ENCODE measurements around the gene CHADL.

CHADL gene

DNA sequence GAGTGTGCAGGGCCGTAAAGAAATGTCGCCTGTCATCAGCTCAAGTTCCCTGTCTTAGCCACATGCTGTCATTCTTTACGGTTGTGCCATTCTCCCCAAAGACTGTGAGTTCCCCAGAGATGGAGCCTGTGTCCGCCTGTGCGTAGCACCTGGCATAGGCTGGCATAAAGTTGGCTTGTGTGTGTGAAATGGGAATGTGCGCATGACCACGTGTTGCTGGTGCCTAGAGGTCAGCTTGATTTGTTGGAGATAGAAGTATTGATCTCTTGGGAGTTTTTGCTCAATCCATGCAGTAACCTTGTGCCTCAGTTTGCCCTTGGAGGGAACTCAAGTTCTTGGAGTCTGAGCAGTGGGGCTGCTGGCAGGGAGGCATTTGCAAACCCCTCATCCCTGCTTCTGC is 9.4 kb downstream of the CHADL start:
- in situ Hi-C loops (cut with MboI; ENCODE audit: low sequenced_read_pairs): no loop called here

DNA sequence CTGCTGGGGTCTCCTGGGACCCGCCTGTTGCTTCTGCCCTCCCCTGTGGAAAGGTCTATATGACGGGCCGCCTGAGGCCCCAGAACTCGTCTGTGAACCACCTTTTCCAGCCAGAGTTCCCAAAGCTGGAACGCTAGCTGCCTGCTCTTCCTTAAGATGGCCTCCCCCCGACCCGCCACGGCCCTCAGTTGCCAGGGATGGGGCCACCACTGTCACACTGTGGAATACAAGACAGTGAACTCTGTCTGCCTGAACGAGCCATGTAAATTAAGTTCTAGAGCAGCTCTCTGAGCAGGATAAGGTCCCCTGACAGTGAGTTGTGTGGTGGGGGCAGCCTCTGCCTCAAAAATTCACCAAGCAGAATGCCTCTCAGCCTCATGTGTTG is 10.3 kb downstream of the CHADL start:
- in situ Hi-C loops (cut with MboI; ENCODE audit: low sequenced_read_pairs): no loop called here

DNA sequence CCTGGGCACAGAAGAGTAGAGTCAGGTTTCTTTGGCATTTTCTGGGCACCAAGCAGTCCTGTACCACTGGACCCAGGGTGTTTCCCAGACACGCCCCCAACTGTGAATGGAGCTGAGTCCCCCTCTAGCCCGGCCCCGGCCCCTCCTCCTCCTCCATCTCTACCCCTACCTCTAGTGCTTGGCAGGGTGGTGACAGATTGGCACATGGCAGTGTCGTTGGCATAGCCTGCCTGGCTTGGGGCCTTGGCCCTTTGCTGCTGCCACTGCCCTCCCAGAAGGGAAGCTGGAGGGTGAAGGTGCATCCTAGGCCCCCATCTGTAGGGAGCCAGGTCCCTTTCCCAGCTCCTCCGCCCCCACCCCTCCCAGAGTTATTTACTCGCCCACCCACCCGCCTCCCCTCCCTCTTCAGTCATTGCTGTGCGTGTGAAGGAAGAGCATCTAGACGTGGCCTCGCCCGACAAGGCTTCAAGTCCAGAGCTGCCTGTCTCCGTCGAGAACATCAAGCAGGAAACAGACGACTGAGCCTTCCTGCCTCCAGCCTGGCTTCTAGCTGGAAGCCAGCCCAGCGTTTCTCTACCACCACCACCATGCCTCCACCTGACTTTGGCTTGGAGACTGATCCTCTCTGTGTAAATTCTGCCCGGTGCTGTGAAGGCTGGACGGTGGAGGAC is 10.9 kb downstream of the CHADL start:
- in situ Hi-C loops (cut with MboI; ENCODE audit: low sequenced_read_pairs): no loop called here

DNA sequence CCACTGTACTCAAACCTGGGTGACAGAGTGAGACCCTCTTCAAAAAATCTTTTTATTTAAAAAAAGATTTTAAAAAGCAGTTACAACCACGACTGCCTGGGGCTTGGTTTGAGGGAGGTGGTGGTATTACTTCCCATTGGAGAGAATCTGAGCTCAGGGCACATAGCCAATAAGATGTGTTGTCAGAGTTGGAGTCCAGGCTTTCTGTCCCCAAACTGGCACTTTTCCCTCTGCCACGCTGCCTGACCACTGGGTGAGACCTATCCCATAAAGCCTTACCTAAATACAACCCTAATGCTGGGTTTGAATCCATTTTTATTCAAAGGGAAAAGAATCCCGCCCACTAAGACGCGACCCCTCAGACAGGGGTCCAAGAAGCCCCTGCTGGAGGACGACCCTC is 11.5 kb downstream of the CHADL start:
- in situ Hi-C loops (cut with MboI; ENCODE audit: low sequenced_read_pairs): no loop called here

DNA sequence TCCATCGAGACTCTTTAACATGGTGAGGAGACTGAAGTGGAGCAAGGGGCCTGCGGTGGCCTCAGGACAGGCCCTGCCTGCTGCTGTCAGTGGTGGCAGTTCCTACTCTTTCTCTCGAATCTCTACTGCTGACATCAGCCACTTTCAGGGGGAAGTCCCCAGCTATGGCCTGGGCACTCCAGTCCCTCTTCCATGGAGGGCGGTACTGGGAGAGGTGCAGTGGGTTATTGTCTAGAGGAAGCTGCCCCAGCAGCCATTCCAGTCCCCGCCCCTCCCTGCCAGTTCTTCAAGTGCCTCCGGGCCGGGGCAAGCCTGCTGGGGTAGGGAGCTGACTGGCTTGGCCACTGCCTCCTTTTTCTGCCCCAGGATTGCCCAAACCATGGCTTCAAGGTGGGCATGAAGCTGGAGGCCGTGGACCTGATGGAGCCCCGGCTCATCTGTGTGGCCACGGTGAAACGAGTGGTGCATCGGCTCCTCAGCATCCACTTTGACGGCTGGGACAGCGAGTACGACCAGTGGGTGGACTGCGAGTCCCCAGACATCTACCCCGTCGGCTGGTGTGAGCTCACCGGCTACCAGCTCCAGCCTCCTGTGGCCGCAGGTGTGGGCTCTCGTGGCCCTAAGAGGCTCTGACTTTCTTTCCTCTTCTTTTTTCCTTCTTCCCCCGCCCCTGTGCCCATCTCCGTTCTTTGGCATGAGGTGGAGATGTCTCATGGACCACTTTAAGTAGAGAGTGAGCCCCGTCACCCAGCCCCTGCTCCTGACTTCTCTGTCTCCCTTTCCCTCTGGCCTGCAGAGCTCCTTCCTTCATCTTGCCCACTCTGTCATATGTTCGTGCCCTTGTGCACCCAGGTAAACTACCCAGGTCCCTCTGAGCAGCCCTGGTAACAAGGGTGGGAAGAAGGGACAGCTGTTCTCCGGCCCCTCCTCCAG is 13.7 kb downstream of the CHADL start:
- in situ Hi-C loops (cut with MboI; ENCODE audit: low sequenced_read_pairs): no loop called here

DNA sequence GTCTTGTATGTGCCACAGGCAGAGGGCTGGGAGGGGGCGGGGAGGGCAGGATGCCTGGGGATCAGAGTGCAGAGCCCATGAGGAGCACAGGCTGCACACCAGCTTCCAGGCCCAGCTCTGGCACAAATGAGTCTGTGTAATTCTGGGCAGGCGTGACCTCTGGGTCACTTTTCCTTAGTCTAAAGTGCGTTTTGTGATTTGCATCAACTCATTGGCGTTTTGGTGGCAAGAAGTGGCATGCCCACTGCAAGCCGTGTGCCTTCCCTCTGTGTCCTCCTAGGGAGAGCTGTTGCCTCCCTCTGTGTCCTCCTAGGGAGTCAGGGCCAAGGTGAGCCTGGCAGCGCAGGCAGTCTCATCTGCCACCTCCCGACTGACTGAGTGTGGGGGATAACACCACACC is 17.2 kb downstream of the CHADL start:
- in situ Hi-C loops (cut with MboI; ENCODE audit: low sequenced_read_pairs): no loop called here

DNA sequence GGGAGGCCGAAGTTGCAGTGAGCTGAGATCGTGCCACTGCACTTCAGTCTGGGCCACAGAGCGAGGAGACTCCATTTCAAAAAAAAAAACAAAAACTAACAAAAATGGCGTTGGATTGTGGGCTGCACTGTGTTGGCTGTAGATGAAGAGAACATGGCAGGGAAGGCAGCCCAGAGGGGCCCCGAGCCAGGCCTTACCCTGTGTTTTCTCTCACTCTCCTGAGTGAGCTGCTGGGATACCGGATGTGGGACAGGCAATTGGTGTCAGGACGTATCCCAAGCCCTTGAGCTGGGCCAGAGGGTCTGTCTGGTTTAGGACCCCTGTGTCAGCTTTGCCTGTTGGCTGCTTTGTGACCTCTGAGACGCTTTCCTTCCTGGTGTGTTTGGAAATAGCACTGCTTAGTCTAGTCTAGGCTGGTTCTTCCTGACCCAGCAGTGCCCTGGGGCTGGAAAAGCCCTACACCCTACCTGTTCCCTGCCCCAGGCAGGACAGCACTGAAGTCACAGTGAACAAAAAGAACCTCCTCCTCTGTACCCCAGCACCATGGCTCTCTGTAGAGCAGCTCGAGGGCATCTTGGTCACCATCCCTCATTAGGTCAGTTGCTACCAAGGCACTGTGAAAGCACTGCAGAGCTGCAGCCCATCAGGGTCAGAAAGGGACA is 17.8 kb downstream of the CHADL start:
- in situ Hi-C loops (cut with MboI; ENCODE audit: low sequenced_read_pairs): no loop called here

DNA sequence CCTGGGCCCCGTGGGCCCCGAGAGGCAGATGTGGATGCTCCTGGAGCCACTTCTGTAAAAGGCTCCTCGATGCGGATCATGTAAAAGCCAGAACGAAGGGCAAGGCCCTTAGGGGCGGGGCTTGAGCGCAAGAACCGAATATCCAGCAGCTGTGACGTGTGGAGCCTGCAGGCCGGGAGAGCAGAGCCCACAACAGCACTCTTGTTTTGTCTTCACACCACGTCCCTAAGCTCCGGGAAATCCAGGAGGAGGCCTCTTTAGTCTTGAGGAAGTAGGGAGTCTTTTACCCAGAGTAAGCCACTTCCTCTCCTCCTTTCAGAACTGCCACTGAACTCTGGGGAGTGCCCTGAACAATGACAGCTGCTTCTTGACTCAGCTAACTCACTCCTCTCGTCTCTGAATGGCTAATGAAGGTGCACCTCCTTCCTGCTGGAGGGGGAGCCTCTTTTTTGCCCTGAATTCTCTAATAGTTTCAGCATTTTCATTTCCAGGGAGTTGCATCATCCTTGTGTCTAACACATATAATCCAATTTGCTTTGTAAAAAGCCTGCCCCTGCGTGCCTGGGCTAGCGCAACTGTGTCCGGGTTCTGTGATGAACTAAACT is 23.1 kb downstream of the CHADL start:
- in situ Hi-C loops (cut with MboI; ENCODE audit: low sequenced_read_pairs): no loop called here

DNA sequence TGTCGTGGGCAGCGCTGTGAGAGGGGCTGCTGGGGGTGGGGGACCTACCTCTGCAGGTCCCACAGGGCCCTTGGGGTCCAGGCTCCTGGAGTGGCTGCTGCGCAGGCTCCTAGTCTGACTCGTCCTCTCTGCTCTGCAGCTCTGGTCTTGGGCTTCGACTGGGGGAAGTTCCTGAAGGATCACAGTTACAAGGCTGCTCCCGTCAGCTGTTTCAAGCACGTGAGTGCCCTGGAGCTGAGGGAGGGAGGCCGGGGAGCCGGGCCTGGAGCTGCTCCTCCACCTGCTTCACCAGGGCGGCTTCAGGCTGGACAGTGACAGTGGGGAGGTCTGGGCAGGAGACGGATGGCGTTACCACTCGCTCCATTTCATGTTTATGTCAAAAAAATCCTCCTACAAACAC is 23.7 kb downstream of the CHADL start:
- in situ Hi-C loops (cut with MboI; ENCODE audit: low sequenced_read_pairs): no loop called here

DNA sequence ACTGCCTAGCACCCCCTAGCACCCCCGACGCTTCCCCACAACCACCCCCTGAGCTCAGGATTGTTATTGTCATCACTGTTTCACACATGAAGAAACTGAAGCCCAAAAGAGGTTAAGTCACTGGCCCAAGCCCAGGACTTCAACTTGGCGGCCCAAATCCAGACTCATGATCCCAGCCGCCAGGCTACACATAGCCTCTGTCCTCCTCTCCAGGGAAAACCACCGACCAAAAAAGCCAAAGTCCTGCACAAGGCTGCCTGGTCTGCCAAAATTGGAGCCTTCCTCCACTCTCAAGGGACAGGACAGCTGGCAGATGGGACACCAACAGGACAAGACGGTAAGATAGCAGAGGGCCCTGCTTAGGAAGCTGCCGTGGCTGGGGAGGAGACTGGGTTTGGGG is 24.8 kb downstream of the CHADL start:
- in situ Hi-C loops (cut with MboI; ENCODE audit: low sequenced_read_pairs): no loop called here

DNA sequence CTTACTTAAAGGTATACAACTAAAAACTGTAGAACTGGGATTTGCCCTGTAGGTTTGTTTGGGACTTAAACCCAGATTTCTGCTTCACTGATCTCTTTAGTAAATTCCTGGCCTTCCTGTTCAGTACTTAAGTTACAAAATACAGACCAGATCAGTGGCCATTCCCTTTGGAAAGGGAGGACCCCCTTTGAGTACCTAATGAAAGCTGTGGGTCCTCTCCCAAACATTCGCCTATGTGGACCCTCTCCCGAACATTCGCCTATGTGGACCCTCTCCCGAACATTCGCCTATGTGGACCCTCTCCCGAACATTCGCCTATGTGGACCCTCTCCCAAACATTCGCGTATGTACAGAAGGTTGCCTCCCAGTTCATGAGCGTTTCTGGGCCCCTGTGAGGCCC is 25.3 kb downstream of the CHADL start:
- in situ Hi-C loops (cut with MboI; ENCODE audit: low sequenced_read_pairs): no loop called here

DNA sequence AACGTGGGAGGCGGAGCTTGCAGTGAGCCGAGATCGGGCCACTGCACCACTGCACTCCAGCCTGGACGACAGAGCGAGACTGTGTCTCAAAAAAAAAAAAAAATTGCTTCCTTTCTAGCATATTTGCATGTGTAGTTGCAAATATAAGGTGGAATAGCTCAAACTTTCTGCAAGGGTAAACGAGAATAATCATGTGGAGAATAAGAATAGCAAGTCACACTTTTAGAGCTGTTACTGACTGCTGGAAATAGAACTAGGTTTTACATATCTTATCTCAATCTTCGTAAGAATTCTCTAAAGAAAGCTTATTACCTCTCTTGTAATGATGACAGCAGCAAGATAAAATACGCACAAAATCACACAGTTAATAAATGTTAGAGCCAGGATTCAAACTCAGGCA is 34.0 kb downstream of the CHADL start:
- in situ Hi-C loops (cut with MboI; ENCODE audit: low sequenced_read_pairs): no loop called here

DNA sequence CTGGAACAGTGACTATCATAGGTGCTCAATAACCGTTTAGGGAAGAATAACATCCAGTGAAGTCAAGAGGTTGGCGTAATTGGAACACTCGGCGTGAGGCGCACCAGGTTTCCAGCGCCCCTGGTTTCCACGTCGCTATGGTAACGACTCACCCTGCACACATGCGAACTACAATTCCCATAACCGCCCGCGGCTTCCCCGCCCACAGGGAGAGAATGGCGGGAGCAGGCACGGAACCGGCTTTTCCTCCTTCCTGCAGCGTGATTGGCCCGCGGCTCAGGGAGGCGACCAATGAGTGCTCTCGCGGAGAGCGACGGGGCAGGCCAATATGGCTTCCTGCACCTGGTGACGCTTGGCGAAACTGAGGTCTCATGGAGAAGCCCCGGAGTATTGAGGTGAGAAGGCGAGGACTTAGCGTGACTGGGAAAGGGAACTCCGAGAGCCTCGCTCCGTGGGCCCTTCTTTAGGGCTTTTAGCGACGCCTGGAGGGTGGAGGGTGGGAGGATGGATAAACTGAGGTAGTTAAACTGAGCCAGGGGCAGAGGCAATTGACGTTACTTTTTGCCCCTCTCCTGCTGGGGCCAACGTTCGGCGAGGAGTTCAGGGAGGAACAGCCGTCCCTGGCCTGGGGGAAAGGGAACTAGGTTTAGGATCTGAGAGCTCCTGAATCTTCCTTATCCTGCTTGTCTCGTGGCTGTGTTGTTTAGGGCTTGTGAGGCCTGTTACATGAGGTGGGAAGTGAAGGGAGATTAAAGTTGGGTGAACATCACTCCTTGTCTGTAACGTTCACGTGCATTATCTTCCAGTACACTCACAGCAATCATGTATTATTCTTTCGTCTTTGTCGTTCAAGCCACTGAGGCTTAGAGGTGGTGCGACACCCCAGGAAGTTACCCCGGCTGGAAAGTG is 35.5 kb downstream of the CHADL start, which contains the start of gene L3MBTL2:
Gene L3MBTL2, plus strand, starts transcription at position 321 of the 909 bp plus-strand sequence. Its CDS starts 51 bp downstream, at position 372.
- in situ Hi-C loops (cut with MboI; ENCODE audit: low sequenced_read_pairs): no loop called here

DNA sequence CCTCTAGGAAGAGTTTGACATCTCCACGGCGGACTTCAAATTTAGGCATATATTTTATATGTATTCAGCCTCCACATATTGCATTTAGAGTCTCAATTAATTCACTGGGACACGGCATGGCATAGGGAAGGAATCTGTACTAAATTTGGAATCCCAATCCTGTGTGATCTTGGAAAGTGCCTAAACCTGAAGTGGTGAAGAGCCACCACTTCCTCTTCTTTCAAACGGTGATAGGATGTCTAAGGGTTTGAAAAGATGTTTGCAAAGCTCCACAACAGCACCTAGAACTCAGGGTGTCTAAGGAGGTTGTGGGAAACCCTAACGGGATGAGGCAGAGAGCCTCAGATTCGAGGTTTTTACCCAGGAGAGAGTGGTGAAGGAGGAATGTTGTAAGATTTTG is 36.7 kb downstream of the CHADL start:
- in situ Hi-C loops (cut with MboI; ENCODE audit: low sequenced_read_pairs): no loop called here

DNA sequence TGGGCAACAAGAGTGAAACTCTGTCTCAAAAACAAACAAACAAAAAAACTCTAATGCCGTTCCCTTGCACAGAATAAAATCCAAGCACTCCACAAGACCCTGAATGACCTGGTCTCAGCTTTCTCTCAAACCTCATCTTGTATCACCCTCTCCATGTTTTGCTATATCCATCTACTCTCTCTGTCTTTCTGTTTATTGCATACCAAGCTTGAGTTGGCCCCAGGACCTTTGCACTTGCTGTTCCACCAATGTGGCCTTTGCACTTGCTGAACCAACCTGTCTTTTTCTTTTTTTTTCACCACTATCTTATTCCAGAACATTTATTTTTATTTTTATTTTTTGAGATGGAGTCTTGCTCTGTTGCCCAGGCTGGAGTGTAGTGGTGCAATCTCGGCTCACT is 37.6 kb downstream of the CHADL start:
- in situ Hi-C loops (cut with MboI; ENCODE audit: low sequenced_read_pairs): no loop called here

DNA sequence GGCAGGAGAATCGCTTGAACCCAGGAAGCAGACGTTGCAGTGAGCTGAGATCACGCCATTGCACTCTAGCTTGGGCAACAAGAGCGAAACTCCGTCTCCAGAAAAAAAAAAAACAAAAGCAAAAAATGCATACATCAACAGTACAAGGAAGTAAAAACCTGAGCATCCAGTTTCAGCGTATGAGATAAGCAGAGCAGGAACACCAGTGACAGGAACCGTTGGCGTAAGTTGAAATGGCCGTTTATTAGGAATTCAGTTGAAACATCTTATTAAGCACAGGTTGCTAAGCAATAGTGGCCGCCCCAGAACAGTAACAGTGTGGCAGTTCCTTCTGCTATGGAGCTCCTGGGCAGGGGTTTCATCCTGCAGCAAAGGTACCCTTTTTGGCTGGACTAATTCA is 39.6 kb downstream of the CHADL start:
- in situ Hi-C loops (cut with MboI; ENCODE audit: low sequenced_read_pairs): no loop called here

DNA sequence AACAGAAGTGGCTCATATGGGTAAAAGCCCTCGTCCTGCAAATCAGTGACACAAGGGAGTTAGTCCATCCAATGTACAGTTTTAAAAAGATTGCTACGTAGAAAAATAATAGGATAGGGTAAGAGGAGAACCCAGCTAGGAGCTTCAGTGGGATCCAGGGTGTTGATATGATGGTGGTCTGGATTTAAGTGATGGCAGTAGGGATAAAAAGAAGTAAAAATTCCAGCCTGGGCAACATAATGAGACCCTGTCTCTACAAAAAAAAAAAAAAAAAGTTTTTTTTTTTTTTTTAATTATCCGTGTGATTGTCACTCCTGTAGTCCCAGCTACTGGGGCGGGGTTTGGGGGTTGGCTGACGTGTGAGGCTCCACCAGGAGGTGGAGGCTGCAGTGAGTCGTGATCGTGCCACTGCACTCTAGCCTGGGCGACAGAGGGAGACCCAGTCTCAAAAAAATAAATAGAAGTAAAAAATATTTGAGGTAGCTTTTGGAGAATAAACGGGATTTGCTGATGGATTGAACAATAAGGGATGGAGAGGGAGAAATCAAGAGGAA is 42.6 kb downstream of the CHADL start:
- in situ Hi-C loops (cut with MboI; ENCODE audit: low sequenced_read_pairs): no loop called here

DNA sequence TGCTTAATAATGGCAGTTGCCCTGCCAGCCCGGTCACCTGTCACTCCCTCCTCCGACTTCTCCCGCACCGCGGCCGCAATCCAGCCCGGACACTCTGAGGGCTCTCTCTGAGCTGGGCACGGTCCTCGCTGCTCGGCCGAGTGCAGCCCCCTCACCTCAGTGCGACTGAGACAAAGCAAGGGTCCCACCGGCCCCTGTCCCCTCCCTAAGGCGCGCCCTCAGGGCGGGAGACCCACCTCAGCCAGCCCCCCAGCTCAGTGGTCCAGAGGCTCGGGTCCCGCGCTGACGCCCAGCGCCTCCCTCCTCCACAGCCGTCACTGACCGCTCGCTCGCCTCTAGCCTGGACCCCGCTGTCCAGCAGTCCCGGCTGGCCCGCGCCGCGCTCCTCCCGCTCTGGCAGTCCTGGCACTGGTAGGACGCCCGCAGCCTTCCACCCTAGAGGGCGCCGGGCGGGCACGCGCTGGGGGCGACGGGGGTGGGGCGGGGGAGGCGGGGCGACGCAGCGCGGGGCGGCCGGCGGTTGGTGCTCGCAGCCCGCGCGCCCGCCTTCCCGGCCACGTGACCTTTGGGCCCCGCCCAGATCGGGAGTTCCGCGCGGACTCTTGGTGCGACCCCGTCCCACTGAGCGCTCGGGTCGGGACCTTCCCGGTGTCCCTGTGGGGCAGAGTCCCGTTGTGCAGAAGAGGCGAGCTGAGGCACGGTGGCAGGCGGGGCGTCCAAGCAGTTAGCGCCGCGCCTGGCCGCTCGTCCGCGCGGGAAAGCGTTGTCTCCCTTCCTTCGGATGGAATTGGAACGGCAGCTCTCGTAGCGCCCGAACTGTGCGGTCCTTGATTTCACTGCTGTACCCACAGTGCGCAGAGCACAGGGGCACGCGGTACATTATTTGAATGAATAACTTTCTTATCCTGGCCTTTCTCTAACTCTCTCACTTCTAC is 43.4 kb downstream of the CHADL start:
- in situ Hi-C loops (cut with MboI; ENCODE audit: low sequenced_read_pairs): no loop called here

DNA sequence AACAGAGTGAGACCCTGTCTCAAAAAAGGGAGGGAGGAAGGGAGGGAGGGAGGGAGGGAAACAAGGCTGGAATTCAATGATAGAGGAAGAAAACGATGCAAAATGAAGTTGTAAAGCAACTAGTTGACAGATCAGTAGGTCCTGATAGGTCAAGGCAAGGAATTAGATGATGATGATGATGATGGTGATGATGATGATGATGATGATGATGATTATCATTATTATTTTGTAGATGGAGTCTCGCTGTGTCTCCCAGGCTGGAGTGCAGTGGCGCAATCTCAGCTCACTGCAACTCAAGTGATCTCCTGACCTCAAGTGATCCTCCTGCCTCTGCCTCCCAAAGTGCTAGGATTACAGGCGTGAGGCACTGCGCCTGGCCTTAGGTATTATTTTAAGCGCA is 46.9 kb downstream of the CHADL start:
- in situ Hi-C loops (cut with MboI; ENCODE audit: low sequenced_read_pairs): no loop called here
